Caco-2 (cell line): ENCODE results near the gene KLK1. TPM values are rescaled to one million over a fixed set of nuclear protein-coding genes. Genes with fewer than 3 reads are reported as not detected.

ENCODE experiments used
- BruUV-seq: library from RNA; stranded (reverse); fragments of 400-500 nt; replicated peaks from 2 replicates; lab custom pipeline; 2021; lab: Mats Ljungman, UMichigan
- CTCF ChIA-PET: fragments of 300-600 bp; sonication (Branson Sonifier 250); formaldehyde crosslinking; loops from one replicate; lab custom pipeline; 2022; ENCODE audit warnings: antibody characterized with exemption; lab: Charles Lee
- POLR2A ChIA-PET: fragments of 300-600 bp; sonication (Branson Sonifier 250); formaldehyde crosslinking; loops from one replicate; lab custom pipeline; 2022; ENCODE audit warnings: antibody characterized with exemption; lab: Charles Lee
- DNase-seq, 2 experiments: peaks; one replicate each; pipeline versions ENCODE4 v3.0.0 to v3.0.0-alpha.2; 2020 to 2022
- H3K27me3 ChIP-seq: replicated peaks from 2 replicates; pipeline ENCODE4 v1.6.0; 2011; ENCODE audit warnings: low read length; ENCODE audit not compliant: control insufficient read depth, insufficient read depth
- H3K36me3 ChIP-seq: 2 replicates; pipeline ENCODE4 v1.5.1; 2011; ENCODE audit warnings: low read length; ENCODE audit not compliant: control insufficient read depth, insufficient read depth
- H3K4me1 ChIP-seq: fragments of 250-450 bp; sonication (Bioruptor Pico); 2 replicates; pipeline ENCODE4 v1.5.1; 2020; ENCODE audit warnings: mild to moderate bottlenecking
- H3K4me3 ChIP-seq: 2 replicates; pipeline ENCODE4 v1.5.1; 2011; ENCODE audit warnings: low read depth, mild to moderate bottlenecking, control low read depth, low read length
- H3K9me3 ChIP-seq: fragments of 250-450 bp; sonication (Bioruptor Pico); 2 replicates; pipeline ENCODE4 v1.5.1; 2020; ENCODE audit warnings: mild to moderate bottlenecking, moderate library complexity
- H3K27ac Mint-ChIP-seq: one replicate; pipeline ENCODE4 v1.8.0; 2022; ENCODE audit warnings: mixed read lengths; ENCODE audit not compliant: unreplicated experiment
- H3K27me3 Mint-ChIP-seq: one replicate; pipeline ENCODE4 v1.8.0; 2022; ENCODE audit warnings: mixed read lengths; ENCODE audit not compliant: insufficient read depth, unreplicated experiment
- H3K36me3 Mint-ChIP-seq: one replicate; pipeline ENCODE4 v1.8.0; 2022; ENCODE audit warnings: mild to moderate bottlenecking, mixed read lengths; ENCODE audit not compliant: insufficient read depth, unreplicated experiment
- H3K4me1 Mint-ChIP-seq: one replicate; pipeline ENCODE4 v1.8.0; 2022; ENCODE audit warnings: low read depth, mixed read lengths; ENCODE audit not compliant: unreplicated experiment
- H3K4me3 Mint-ChIP-seq: one replicate; pipeline ENCODE4 v1.8.0; 2022; ENCODE audit warnings: mild to moderate bottlenecking, moderate library complexity, mixed read lengths; ENCODE audit not compliant: unreplicated experiment
- H3K9me3 Mint-ChIP-seq: one replicate; pipeline ENCODE4 v1.8.0; 2022; ENCODE audit warnings: mixed read lengths; ENCODE audit not compliant: unreplicated experiment
- CTCF ChIP-seq, 2 experiments: fragments of 200-600 bp in 1 of 2; IDR thresholded peaks; 1 replicate in 1 of 2; 2 replicates in 1 of 2; pipeline versions ENCODE4 v1.5.1 to v1.8.0; 2011 to 2022; ENCODE audit warnings: antibody characterized with exemption in 1 of 2, control low read depth in 1 of 2, inconsistent platforms in 1 of 2, low read depth in 1 of 2, low read length in 1 of 2, mild to moderate bottlenecking in 1 of 2, moderate library complexity in 1 of 2; ENCODE audit not compliant: insufficient read depth in 1 of 2, severe bottlenecking in 1 of 2, unreplicated experiment in 1 of 2
- intact Hi-C: fragments of 100-400 bp; cut with micrococcal nuclease; formaldehyde crosslinking; loops from one replicate; pipeline ENCODE4 v1.10.0; 2022; ENCODE audit not compliant: unreplicated experiment
- total RNA-seq: library from RNA; stranded (reverse); gene quantifications from 2 replicates; pipeline ENCODE4 v1.2.3, GENCODE V29; 2022

The KLK1 gene
- total RNA-seq, 1 experiment from 2014 or later = 0.73 TPM

- Mint-ChIP-seq H3K36me3 (peaks cover 18% of the 10 kb centered on the region), H3K9me3 (no peaks in the 10 kb centered on the region), H3K4me1 (peaks cover 6% of the 10 kb centered on the region), H3K27me3 (peaks cover 14% of the 10 kb centered on the region), H3K4me3 (no peak overlapping the region), H3K27ac (no peak overlapping the region)
- no peak overlapping the region for H3K4me3 ChIP-seq
- no peak for DNase-seq
- BruUV-seq = no TSS peak
- intact Hi-C loops = no loop called here
- peaks cover 4% of the 10 kb centered on the region; the same call in 1 of the 2 replicates for H3K4me1 ChIP-seq
- no peak for TF ChIP-seq CTCF (IDR thresholded peaks at IDR 0.05; ENCODE audit: insufficient read depth in 1 of 2, low read depth in 1 of 2, low read length in 1 of 2, severe bottlenecking in 1 of 2, unreplicated experiment in 1 of 2)
- H3K36me3 ChIP-seq = no peaks in the 10 kb centered on the region
- no peaks in the 10 kb centered on the region for H3K9me3 ChIP-seq
- ChIA-PET POLR2A (no interaction called here), CTCF (interaction anchor here (1.1 kb wide), 1 partner anchor 49 kb away, joined by 4 read pairs; no protein-coding TSS in a partner anchor)
- H3K27me3 ChIP-seq = no peaks in the 10 kb centered on the region
Measured at GRCh38 chr19:50832666-50833065, 9.1 kb upstream of the KLK1 start.

DNA sequence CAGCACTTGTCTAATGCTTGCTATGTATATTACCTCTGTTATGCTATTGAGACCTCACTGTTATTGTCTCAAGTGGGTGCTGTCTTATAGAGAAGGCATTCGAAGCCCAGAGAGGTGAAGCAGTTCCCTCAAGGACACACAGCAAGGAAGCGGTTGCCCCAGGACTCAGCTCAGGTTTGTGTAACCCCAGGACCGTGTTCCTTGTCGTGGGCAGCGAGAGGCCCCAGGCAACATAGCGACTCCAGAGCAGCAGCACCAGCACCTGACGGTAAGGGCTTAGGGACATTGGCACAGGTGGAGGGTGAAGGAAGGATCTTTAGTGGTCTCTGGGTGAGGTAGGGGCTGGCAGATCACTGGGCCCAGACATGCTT lies 7.4 kb upstream of the KLK1 start:
- H3K27ac Mint-ChIP-seq = no peak overlapping the region
- no TSS peak for BruUV-seq
- no peaks in the 10 kb centered on the region for H3K9me3 Mint-ChIP-seq
- Histone ChIP-seq H3K4me1 (no peaks in the 10 kb centered on the region), H3K27me3 (no peaks in the 10 kb centered on the region), H3K4me3 (no peak overlapping the region), H3K9me3 (no peaks in the 10 kb centered on the region), H3K36me3 (no peaks in the 10 kb centered on the region)
- DNase-seq = no peak
- H3K36me3 Mint-ChIP-seq = peaks cover 17% of the 10 kb centered on the region
- H3K27me3 Mint-ChIP-seq = peaks cover 19% of the 10 kb centered on the region
- intact Hi-C loops = no loop called here
- ChIA-PET CTCF (no interaction called here), POLR2A (no interaction called here)
- TF ChIP-seq CTCF (IDR thresholded peaks at IDR 0.05; ENCODE audit: insufficient read depth in 1 of 2, low read depth in 1 of 2, low read length in 1 of 2, severe bottlenecking in 1 of 2, unreplicated experiment in 1 of 2) = no peak
- H3K4me1 Mint-ChIP-seq = peaks cover under 1% of the 10 kb centered on the region
- H3K4me3 Mint-ChIP-seq = no peak overlapping the region

DNA sequence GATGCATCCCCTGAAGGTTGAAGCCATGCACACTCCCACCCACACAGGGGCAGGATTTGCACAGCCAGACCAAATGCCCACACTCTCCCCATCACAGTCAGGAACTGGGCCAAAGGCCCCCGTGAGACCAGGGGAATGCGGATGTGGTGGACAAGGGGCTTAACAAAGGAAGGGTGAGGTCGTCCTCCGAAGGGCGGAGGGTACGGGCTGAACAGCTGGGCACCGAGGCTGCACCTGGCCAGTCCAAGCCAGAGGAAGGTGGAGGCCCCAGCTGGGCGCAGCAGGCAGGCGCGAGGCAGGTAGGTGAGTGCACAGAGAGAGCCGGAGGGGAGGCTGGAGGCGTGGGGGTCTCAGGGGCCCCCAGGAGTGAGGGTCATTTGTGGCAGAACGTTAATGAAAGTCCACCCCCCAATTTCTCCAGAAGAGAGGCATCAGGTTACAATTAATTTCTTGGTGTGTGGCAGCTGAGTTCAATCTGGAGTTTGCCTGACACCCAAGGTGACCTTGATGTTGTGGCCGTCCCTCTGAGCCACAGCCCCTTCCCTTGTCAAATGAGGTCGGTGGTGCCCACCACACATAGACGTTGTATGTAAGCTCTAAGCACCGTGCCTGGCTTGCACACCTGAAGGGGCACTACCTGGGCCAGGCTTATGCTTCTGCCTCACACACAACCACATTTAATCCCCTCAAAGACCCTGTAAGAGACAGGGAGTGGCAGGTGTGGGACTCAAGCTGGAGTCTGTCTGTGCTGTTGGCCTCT lies 6.9 kb upstream of the KLK1 start:
- H3K4me3 Mint-ChIP-seq = no peak overlapping the region
- DNase-seq = no peak
- H3K27ac Mint-ChIP-seq = no peak overlapping the region
- Histone ChIP-seq H3K27me3 (no peaks in the 10 kb centered on the region), H3K36me3 (no peaks in the 10 kb centered on the region), H3K4me3 (no peak overlapping the region), H3K9me3 (no peaks in the 10 kb centered on the region), H3K4me1 (no peaks in the 10 kb centered on the region)
- POLR2A ChIA-PET = no interaction called here
- TF ChIP-seq CTCF (IDR thresholded peaks at IDR 0.05; ENCODE audit: insufficient read depth in 1 of 2, low read depth in 1 of 2, low read length in 1 of 2, severe bottlenecking in 1 of 2, unreplicated experiment in 1 of 2) = no peak
- no TSS peak for BruUV-seq
- CTCF ChIA-PET = no interaction called here
- H3K27me3 Mint-ChIP-seq = peaks cover 19% of the 10 kb centered on the region
- intact Hi-C loops = no loop called here
- H3K9me3 Mint-ChIP-seq = no peaks in the 10 kb centered on the region
- H3K4me1 Mint-ChIP-seq = no peaks in the 10 kb centered on the region
- H3K36me3 Mint-ChIP-seq = peaks cover 16% of the 10 kb centered on the region
